Measurements from ENCODE around the gene MTMR3. TPM values are rescaled to one million over a fixed set of nuclear protein-coding genes. Genes with fewer than 3 reads are reported as not detected.
A peak's percentile ranks its signal among the peaks of the same experiment; 100 is the strongest.
"Not testable (repeated sequence)": the region's sequence is repeated elsewhere in the genome, so short reads cannot be mapped to it uniquely, and the experiment has no call there.

MTMR3 gene
- total and polyA plus RNA-seq, 4 donors: 6.0 to 38.8 (median 17.1) TPM

DNA sequence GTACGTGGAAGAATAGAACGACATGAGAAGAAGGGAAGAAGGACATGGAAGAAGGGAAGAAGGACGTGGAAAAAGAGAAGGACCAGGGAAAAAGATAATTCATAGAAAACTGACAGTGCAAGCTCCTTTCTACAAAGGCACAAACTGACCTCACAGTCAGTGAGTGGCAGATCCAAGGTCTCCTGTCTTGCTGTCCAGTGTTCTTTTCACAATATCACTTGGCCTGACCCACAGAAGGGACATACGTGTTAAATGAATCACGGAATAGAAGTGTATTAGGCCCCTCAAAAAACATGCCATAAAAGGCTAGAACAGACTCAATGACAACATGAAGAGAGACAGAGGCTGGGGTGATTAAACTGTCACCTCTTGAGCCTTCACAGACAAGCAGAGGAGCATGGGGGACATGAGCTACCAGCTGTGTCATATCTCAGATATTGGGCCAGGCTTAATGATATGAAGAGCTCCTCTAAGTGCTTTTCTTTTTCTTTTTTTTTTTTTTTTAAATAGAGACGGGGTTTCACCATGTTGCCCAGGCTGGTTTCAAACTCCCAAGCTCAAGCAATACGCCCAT lies 49.5 kb upstream of the MTMR3 start:
- H3K9ac ChIP-seq (ENCODE audit: low read depth in 1 of 2, low read length in 2 of 2): no peak overlapping the region
- no peak for DNase-seq (ENCODE audit: low spot score)
- no peak overlapping the region for H3K4me3 ChIP-seq (ENCODE audit: low read depth in 1 of 3, low read length in 3 of 3)
- H3K4me1 ChIP-seq (ENCODE audit: control insufficient read depth in 4 of 4, insufficient read depth in 4 of 4, low read length in 3 of 4): peaks cover 4 to 52% (median 34%) of the 10 kb centered on the region in 4 donors
- TF ChIP-seq, protein P1, sequence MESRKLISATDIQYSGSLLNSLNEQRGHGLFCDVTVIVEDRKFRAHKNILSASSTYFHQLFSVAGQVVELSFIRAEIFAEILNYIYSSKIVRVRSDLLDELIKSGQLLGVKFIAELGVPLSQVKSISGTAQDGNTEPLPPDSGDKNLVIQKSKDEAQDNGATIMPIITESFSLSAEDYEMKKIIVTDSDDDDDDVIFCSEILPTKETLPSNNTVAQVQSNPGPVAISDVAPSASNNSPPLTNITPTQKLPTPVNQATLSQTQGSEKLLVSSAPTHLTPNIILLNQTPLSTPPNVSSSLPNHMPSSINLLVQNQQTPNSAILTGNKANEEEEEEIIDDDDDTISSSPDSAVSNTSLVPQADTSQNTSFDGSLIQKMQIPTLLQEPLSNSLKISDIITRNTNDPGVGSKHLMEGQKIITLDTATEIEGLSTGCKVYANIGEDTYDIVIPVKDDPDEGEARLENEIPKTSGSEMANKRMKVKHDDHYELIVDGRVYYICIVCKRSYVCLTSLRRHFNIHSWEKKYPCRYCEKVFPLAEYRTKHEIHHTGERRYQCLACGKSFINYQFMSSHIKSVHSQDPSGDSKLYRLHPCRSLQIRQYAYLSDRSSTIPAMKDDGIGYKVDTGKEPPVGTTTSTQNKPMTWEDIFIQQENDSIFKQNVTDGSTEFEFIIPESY (IDR thresholded peaks at IDR 0.05): no peak
- H3K27ac ChIP-seq (ENCODE audit: low read depth in 1 of 2, low read length in 2 of 2): no peak overlapping the region
- no peaks in the 10 kb centered on the region for H3K9me3 ChIP-seq (ENCODE audit: control insufficient read depth in 4 of 4, low read length in 3 of 4)
- H3K27me3 ChIP-seq (ENCODE audit: control insufficient read depth in 4 of 4, insufficient read depth in 4 of 4, low read length in 3 of 4): no peaks in the 10 kb centered on the region
- peaks cover 0 to 8% (median 4%) of the 10 kb centered on the region in 4 donors for H3K36me3 ChIP-seq (ENCODE audit: control insufficient read depth in 4 of 4, insufficient read depth in 3 of 4, low read depth in 1 of 4, low read length in 3 of 4)
- 80% methylated on average over 7 of the region's 7 CpGs for WGBS

- no peaks in the 10 kb centered on the region for H3K27me3 ChIP-seq (ENCODE audit: control insufficient read depth in 4 of 4, insufficient read depth in 4 of 4, low read length in 3 of 4)
- H3K9ac ChIP-seq (ENCODE audit: low read depth in 1 of 2, low read length in 2 of 2): no peak overlapping the region
- no peaks in the 10 kb centered on the region for H3K9me3 ChIP-seq (ENCODE audit: control insufficient read depth in 4 of 4, low read length in 3 of 4)
- no peak overlapping the region for H3K27ac ChIP-seq (ENCODE audit: low read depth in 1 of 2, low read length in 2 of 2)
- no peak for DNase-seq (ENCODE audit: low spot score)
- no peak overlapping the region for H3K4me3 ChIP-seq (ENCODE audit: low read depth in 1 of 3, low read length in 3 of 3)
- H3K36me3 ChIP-seq (ENCODE audit: control insufficient read depth in 4 of 4, insufficient read depth in 3 of 4, low read depth in 1 of 4, low read length in 3 of 4): peaks cover 0 to 8% (median 4%) of the 10 kb centered on the region in 4 donors
- WGBS: 94% methylated on average over 1 of the region's 1 CpG
- TF ChIP-seq JUND (IDR thresholded peaks at IDR 0.05) (no peak), HNF4A (conservative IDR thresholded peaks at IDR 0.05) (no peak), SP1 (IDR thresholded peaks at IDR 0.05) (no peak), GABPA (IDR thresholded peaks at IDR 0.05 in 1 of 2, conservative IDR thresholded peaks at IDR 0.05 in 1 of 2) (no peak), TAF1 (conservative IDR thresholded peaks at IDR 0.05) (no peak), NR2F2 (IDR thresholded peaks at IDR 0.05) (no peak)
- TF ChIP-seq, protein P2, sequence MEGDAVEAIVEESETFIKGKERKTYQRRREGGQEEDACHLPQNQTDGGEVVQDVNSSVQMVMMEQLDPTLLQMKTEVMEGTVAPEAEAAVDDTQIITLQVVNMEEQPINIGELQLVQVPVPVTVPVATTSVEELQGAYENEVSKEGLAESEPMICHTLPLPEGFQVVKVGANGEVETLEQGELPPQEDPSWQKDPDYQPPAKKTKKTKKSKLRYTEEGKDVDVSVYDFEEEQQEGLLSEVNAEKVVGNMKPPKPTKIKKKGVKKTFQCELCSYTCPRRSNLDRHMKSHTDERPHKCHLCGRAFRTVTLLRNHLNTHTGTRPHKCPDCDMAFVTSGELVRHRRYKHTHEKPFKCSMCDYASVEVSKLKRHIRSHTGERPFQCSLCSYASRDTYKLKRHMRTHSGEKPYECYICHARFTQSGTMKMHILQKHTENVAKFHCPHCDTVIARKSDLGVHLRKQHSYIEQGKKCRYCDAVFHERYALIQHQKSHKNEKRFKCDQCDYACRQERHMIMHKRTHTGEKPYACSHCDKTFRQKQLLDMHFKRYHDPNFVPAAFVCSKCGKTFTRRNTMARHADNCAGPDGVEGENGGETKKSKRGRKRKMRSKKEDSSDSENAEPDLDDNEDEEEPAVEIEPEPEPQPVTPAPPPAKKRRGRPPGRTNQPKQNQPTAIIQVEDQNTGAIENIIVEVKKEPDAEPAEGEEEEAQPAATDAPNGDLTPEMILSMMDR (IDR thresholded peaks at IDR 0.05; ENCODE audit: low read depth, low read length, missing input control): no peak
- H3K4me1 ChIP-seq (ENCODE audit: control insufficient read depth in 4 of 4, insufficient read depth in 4 of 4, low read length in 3 of 4): peaks cover 4 to 53% (median 36%) of the 10 kb centered on the region in 4 donors
These were observed 48.9 kb upstream of the MTMR3 start for GRCh38 chr22:29834046-29834445.

- H3K9ac ChIP-seq (ENCODE audit: low read depth in 1 of 2, low read length in 2 of 2); H3K9me3 ChIP-seq (ENCODE audit: control insufficient read depth in 4 of 4, low read length in 3 of 4); H3K27me3 ChIP-seq (ENCODE audit: control insufficient read depth in 4 of 4, insufficient read depth in 4 of 4, low read length in 3 of 4); H3K36me3 ChIP-seq (ENCODE audit: control insufficient read depth in 4 of 4, insufficient read depth in 3 of 4, low read depth in 1 of 4, low read length in 3 of 4); DNase-seq (ENCODE audit: low spot score); H3K27ac ChIP-seq (ENCODE audit: low read depth in 1 of 2, low read length in 2 of 2): not testable (repeated sequence)
- 96% methylated on average over 18 of the region's 18 CpGs for WGBS
- Histone ChIP-seq H3K4me3 (ENCODE audit: low read depth in 1 of 3, low read length in 3 of 3) (peak overlapping the region in 1 of 3 donors; percentile 97), H3K4me1 (ENCODE audit: control insufficient read depth in 4 of 4, insufficient read depth in 4 of 4, low read length in 3 of 4) (peaks cover 0 to 32% (median 18%) of the 10 kb centered on the region in 4 donors)
These were observed 46.1 kb upstream of the MTMR3 start for GRCh38 chr22:29836791-29837370.
